H1 (cell line): Measurements from ENCODE around the gene BCAS4. TPM values are rescaled to one million over a fixed set of nuclear protein-coding genes. Genes with fewer than 3 reads are reported as not detected.

Experiments used
- BACH1 ChIP-seq: IDR thresholded peaks from 2 replicates; pipeline ENCODE4 v1.6.1; 2012; ENCODE audit warnings: low read length, improper control_type of control experiment
- CBX8 ChIP-seq: fragments of 300-800, 300-1000 bp; sonication (generic); IDR thresholded peaks from 2 replicates; pipeline ENCODE4 v1.7.1; 2016; ENCODE audit warnings: low read depth, low read length, borderline replicate concordance
- CHD7 ChIP-seq: fragments of 300-600 bp; sonication (generic); IDR thresholded peaks from 2 replicates; pipeline ENCODE4 v1.7.1; 2012; ENCODE audit warnings: low read length, moderate library complexity, mild to moderate bottlenecking, inconsistent platforms; ENCODE audit not compliant: insufficient replicate concordance
- E2F6 ChIP-seq: IDR thresholded peaks from 2 replicates; pipeline ENCODE4 v1.6.1; 2012; ENCODE audit warnings: inconsistent platforms
- JUN ChIP-seq: IDR thresholded peaks from 2 replicates; pipeline ENCODE4 v1.6.1; 2011; ENCODE audit warnings: low read depth, mild to moderate bottlenecking, improper control_type of control experiment, low read length
- JUND ChIP-seq: IDR thresholded peaks from 2 replicates; pipeline ENCODE4 v1.6.1; 2011; ENCODE audit warnings: mild to moderate bottlenecking, improper control_type of control experiment, low read length
- KDM1A ChIP-seq: fragments of 200-600, 300-600 bp; sonication (generic); IDR thresholded peaks from 2 replicates; pipeline ENCODE4 v1.7.1; 2016; ENCODE audit warnings: mild to moderate bottlenecking, low read length, borderline replicate concordance
- KDM4A ChIP-seq: IDR thresholded peaks from one replicate; pipeline ENCODE4 v1.7.1; 2012; ENCODE audit warnings: low read depth, mild to moderate bottlenecking, moderate library complexity, low read length, inconsistent platforms; ENCODE audit not compliant: severe bottlenecking
- POU5F1 ChIP-seq: IDR thresholded peaks from 2 replicates; pipeline ENCODE4 v1.6.1; 2011; ENCODE audit warnings: low read depth, mild to moderate bottlenecking, low read length, moderate library complexity
- SAP30 ChIP-seq: fragments of 300-600 bp; sonication (generic); IDR thresholded peaks from 2 replicates; pipeline ENCODE4 v1.7.1; 2012; ENCODE audit warnings: low read length, moderate library complexity, mild to moderate bottlenecking, inconsistent platforms; ENCODE audit not compliant: insufficient read depth, insufficient replicate concordance
- polyA plus RNA-seq, 7 experiments: library from polyadenylated mRNA; depleted of rRNA in 3 of 7; stranded (reverse) in 5 of 7; unstranded in 2 of 7; fragments of >200 nt in 5 of 7; fragments of 200-250 nt in 2 of 7; gene quantifications; 1 replicate in 5 of 7; 2 replicates in 1 of 7; 4 replicates in 1 of 7; pipeline versions ENCODE4 v1.2.1 to v1.2.3, GENCODE V29; 2011 to 2013; ENCODE audit warnings: missing spikeins in 2 of 7, mixed read lengths in 2 of 7
- total RNA-seq: library from RNA; stranded (reverse); fragmentation: NEBNext Ultra II Directional; extraction: Animal tissue kit (Norgen Biotek cat#: 25700); gene quantifications from 2 replicates; pipeline ENCODE4 v1.2.1, GENCODE V29; 2021

Gene BCAS4
- total and polyA plus RNA-seq, 2 of the 8 experiments (the other 6 are each of a cell fraction or from before 2014, with no cell fraction given): 21.2 to 23.6 TPM

- TF ChIP-seq CHD7 (no peak), E2F6 (no peak; the same call in 1 of the 2 replicates), KDM4A (no peak), CBX8 (no peak), BACH1 (no peak), JUN (no peak), JUND (0 out of 2 replicates have a peak, but pooled peaks have one; percentile 29), POU5F1 (no peak), SAP30 (no peak), KDM1A (no peak)
Observed at GRCh38 chr20:50870561-50871161, 75.8 kb downstream of the BCAS4 start (continued).
